Brain microvascular endothelial cell (primary cell): ENCODE results near the gene TRDN.

ENCODE experiments used
- DNase-seq: peaks from one replicate; pipeline ENCODE4 v3.0.0-alpha.2; 2020
- H3K27ac ChIP-seq: fragments of 250-450 bp; sonication (Bioruptor Pico); 2 replicates; pipeline ENCODE4 v1.5.1; 2020; ENCODE audit warnings: mild to moderate bottlenecking, moderate library complexity
- H3K27me3 ChIP-seq: fragments of 250-450 bp; sonication (Bioruptor Pico); replicated peaks from 2 replicates; pipeline ENCODE4 v1.5.1; 2020; ENCODE audit warnings: mild to moderate bottlenecking
- H3K36me3 ChIP-seq: fragments of 250-450 bp; sonication (Bioruptor Pico); replicated peaks from 2 replicates; pipeline ENCODE4 v1.5.1; 2020; ENCODE audit warnings: mild to moderate bottlenecking
- H3K4me3 ChIP-seq: 2 replicates; pipeline ENCODE4 v1.5.1; 2011; ENCODE audit warnings: low read depth, mild to moderate bottlenecking, control low read depth, low read length, moderate library complexity
- CTCF ChIP-seq: IDR thresholded peaks from 2 replicates; pipeline ENCODE4 v1.5.1; 2011; ENCODE audit warnings: low read depth, mild to moderate bottlenecking, moderate library complexity, low read length, control low read depth, inconsistent platforms; ENCODE audit errors: missing control alignments
- in situ Hi-C: cut with HindIII; loops from 2 replicates; pipeline ENCODE4 v1.10.0; 2017; ENCODE audit warnings: low sequenced_read_pairs, low pct_ligation_motif_present

TRDN gene

DNA sequence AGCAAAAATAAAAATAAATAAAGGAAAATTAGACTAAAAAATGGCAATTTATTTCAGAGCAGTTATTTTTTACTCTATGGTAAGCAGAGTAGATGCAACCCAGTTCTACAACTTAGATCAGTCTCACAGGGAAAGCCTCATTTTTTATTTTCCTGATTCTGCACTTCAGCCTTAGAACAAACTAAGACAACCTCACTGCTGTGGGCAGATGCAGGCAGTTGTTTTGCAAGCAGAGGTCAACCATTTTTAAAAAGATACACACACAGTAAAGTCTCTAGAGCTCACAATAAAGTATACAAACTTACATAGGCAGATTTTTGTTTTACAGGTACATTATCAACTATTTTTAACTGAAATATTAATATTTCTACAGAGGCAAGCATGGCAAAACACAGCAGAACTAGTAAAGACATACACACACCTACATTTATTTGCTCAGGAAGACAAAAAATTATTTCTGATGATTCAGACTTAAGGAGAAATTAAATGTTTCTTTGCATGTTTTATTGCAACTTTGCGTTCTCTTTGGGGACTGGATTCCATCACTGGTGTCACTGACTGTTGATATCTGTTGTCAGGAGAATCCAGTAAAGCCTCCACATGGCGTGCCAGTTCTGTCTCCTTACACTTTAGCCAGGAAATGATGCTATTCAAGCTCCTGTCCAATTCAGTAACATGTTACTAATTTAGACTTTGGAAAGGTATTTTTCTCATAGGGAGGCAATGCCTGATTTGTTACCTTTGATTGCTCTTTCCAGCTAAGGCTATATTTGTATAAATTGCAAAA, 102.7 kb downstream of the TRDN start:
- Histone ChIP-seq H3K36me3 (no peaks in the 10 kb centered on the region), H3K4me3 (no peak overlapping the region), H3K27ac (no peak overlapping the region), H3K27me3 (no peaks in the 10 kb centered on the region)
- no peak for TF ChIP-seq CTCF
- in situ Hi-C loops, result no loop called here
- DNase-seq, result no peak

- no peak overlapping the region for H3K27ac ChIP-seq
- no peaks in the 10 kb centered on the region for H3K36me3 ChIP-seq
- in situ Hi-C loops, result no loop called here
- no peak for DNase-seq
- H3K4me3 ChIP-seq, result no peak overlapping the region
- H3K27me3 ChIP-seq, result no peaks in the 10 kb centered on the region
- TF ChIP-seq CTCF, result no peak
These were observed 106.9 kb downstream of the TRDN start for GRCh38 chr6:123529843-123530242.

- H3K27ac ChIP-seq, result no peak overlapping the region
- no peak for TF ChIP-seq CTCF
- in situ Hi-C loops, result no loop called here
- no peaks in the 10 kb centered on the region for H3K27me3 ChIP-seq
- no peak overlapping the region for H3K4me3 ChIP-seq
- no peak for DNase-seq
- H3K36me3 ChIP-seq, result no peaks in the 10 kb centered on the region
These were observed 107.7 kb downstream of the TRDN start for GRCh38 chr6:123529058-123529457.

DNA sequence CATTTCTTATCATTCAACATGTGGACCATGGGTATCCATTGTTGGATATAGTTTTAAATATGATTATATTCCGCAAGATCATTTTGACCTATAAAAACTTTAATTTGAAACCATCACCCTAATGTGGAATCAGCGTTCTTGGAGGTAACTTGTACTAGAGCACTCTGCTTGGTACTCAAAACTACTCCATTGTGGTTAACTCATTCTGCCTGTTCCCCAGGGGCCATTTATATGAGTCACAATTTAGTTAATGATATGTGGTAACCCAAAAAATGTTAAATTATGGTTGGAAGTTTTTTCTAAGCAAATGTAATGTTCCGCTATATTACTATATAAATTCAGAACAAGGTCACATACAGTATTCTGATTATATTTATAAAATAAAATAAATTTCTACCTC, 109.3 kb downstream of the TRDN start:
- Histone ChIP-seq H3K27ac (no peak overlapping the region), H3K4me3 (no peak overlapping the region), H3K36me3 (no peaks in the 10 kb centered on the region), H3K27me3 (no peaks in the 10 kb centered on the region)
- no peak for TF ChIP-seq CTCF
- DNase-seq, result no peak
- in situ Hi-C loops, result no loop called here

GRCh38 chr6:123526128-123526527, 110.6 kb downstream of the TRDN start:
- no peak overlapping the region for H3K27ac ChIP-seq
- in situ Hi-C loops, result no loop called here
- no peak for DNase-seq
- TF ChIP-seq CTCF, result no peak
- no peaks in the 10 kb centered on the region for H3K27me3 ChIP-seq
- no peak overlapping the region for H3K4me3 ChIP-seq
- no peaks in the 10 kb centered on the region for H3K36me3 ChIP-seq

DNA sequence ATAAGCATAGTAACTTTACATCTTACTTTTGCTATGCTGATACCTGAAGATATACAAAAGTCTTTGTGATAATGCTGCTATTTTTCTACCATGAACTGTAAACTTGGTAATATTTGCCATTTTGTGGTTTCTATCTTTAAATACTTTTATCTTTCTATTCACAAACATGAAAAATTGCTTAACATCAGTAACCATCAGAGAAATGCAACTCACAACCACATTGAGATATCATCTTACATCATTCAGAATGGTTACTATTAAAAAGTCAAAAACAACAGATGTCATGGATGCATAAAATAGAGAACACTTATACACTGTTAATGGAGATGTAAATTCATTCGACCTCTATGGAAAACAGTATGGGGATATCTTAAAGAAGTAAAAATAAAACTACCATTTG, 112.0 kb downstream of the TRDN start:
- DNase-seq, result no peak
- Histone ChIP-seq H3K27ac (no peak overlapping the region), H3K4me3 (no peak overlapping the region), H3K36me3 (no peaks in the 10 kb centered on the region), H3K27me3 (no peaks in the 10 kb centered on the region)
- in situ Hi-C loops, result no loop called here
- TF ChIP-seq CTCF, result no peak
